Uterus (tissue), 4 donors: Measurements from ENCODE around the gene SNX4. TPM values are rescaled to one million over a fixed set of nuclear protein-coding genes. Genes with fewer than 3 reads are reported as not detected.

Experiments used
- DNase-seq, 2 donors: peaks; one replicate each; pipeline ENCODE4 v3.0.0-alpha.2; 2019 to 2020
- H3K27ac ChIP-seq, 2 donors: fragments of 200-600 bp; sonication (generic); 1 replicate in 1 of 2; 2 replicates in 1 of 2; pipeline ENCODE4 v1.5.1; 2016 to 2018
- H3K27me3 ChIP-seq, 2 donors: fragments of 200-600 bp; sonication (generic); one replicate each; pipeline ENCODE4 v1.5.1; 2018 to 2019; ENCODE audit warnings: control low read depth in 1 of 2
- H3K36me3 ChIP-seq, 2 donors: fragments of 200-600 bp; sonication (generic); one replicate each; pipeline ENCODE4 v1.5.1; 2019; ENCODE audit warnings: control low read depth in 1 of 2
- H3K4me1 ChIP-seq, 2 donors: fragments of 200-600 bp; sonication (generic); one replicate each; pipeline ENCODE4 v1.5.1; 2018 to 2019; ENCODE audit warnings: control low read depth in 1 of 2
- H3K4me3 ChIP-seq, 2 donors: fragments of 200-600 bp; sonication (generic); 1 replicate in 1 of 2; 2 replicates in 1 of 2; pipeline ENCODE4 v1.5.1; 2018 to 2019; ENCODE audit warnings: mild to moderate bottlenecking in 1 of 2
- H3K9me3 ChIP-seq, 2 donors: fragments of 200-600 bp; sonication (generic); one replicate each; pipeline ENCODE4 v1.5.1; 2019; ENCODE audit warnings: control low read depth in 1 of 2
- POLR2A ChIP-seq, 2 donors: fragments of 450-650 bp; IDR thresholded peaks; one replicate each; pipeline ENCODE4 v1.6.1; 2016; ENCODE audit warnings: antibody characterized with exemption in 2 of 2, mild to moderate bottlenecking in 1 of 2, moderate library complexity in 1 of 2
- intact Hi-C: fragments of 100-400 bp; cut with DNase I; formaldehyde crosslinking; loops from one replicate; pipeline ENCODE4 v1.15.1; 2023; ENCODE audit warnings: low total_unique reads
- total RNA-seq, 4 donors: library from RNA; depleted of rRNA in 3 of 4; stranded (reverse); fragments of >200 nt in 3 of 4; gene quantifications; one replicate each; pipeline versions ENCODE4 v1.1.0 to v1.2.4, GENCODE V29; 2014 to 2023
- TF ChIP-seq, protein P1 (sequence below), 4 experiments: fragments of 200-600 bp in 2 of 4; fragments of 450-650 bp in 2 of 4; sonication (generic) in 2 of 4; IDR thresholded peaks; one replicate each; pipeline ENCODE4 v1.5.1; 2016 to 2019; ENCODE audit warnings: antibody characterized with exemption in 4 of 4, mild to moderate bottlenecking in 2 of 4, moderate library complexity in 1 of 4
- donor health status: DM: yes; HTN: yes; CAD: no.

SNX4 gene
- total RNA-seq, 4 donors from 2014 or later: 32.4 to 91.6 (median 58.2) TPM

DNA sequence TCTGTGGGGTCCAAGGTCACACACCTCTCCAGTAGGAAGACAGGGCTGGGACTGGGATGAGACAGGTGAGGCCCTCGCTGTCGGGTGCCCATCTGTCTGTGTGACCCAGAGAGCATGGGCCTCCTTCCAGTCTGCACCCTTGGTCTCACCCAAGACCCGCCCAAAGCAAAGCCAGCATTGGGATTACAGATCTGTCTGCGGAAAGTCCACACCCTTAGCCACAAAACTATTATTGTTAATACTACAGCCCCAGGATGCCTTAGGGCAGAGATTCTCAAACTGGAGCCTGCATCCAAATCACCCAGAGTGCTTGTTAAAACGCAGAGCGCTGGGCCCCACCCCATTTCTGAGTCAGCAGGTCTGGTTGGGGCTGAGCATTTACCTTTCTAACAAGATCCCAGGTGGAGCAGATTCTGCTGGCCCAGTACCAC, 86.4 kb downstream of the SNX4 start:
- Histone ChIP-seq H3K27me3 (no peaks in the 10 kb centered on the region), H3K9me3 (no peaks in the 10 kb centered on the region), H3K4me3 (no peak overlapping the region), H3K4me1 (no peaks in the 10 kb centered on the region), H3K27ac (no peak overlapping the region), H3K36me3 (no peaks in the 10 kb centered on the region)
- DNase-seq: no peak
- TF ChIP-seq, protein P1, sequence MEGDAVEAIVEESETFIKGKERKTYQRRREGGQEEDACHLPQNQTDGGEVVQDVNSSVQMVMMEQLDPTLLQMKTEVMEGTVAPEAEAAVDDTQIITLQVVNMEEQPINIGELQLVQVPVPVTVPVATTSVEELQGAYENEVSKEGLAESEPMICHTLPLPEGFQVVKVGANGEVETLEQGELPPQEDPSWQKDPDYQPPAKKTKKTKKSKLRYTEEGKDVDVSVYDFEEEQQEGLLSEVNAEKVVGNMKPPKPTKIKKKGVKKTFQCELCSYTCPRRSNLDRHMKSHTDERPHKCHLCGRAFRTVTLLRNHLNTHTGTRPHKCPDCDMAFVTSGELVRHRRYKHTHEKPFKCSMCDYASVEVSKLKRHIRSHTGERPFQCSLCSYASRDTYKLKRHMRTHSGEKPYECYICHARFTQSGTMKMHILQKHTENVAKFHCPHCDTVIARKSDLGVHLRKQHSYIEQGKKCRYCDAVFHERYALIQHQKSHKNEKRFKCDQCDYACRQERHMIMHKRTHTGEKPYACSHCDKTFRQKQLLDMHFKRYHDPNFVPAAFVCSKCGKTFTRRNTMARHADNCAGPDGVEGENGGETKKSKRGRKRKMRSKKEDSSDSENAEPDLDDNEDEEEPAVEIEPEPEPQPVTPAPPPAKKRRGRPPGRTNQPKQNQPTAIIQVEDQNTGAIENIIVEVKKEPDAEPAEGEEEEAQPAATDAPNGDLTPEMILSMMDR (IDR thresholded peaks at IDR 0.05): no peak
- no peak for TF ChIP-seq POLR2A (IDR thresholded peaks at IDR 0.05)
- intact Hi-C loops: loop anchor here (10.0 kb wide), 1 partner anchor 439 kb away; no protein-coding TSS in a partner anchor

DNA sequence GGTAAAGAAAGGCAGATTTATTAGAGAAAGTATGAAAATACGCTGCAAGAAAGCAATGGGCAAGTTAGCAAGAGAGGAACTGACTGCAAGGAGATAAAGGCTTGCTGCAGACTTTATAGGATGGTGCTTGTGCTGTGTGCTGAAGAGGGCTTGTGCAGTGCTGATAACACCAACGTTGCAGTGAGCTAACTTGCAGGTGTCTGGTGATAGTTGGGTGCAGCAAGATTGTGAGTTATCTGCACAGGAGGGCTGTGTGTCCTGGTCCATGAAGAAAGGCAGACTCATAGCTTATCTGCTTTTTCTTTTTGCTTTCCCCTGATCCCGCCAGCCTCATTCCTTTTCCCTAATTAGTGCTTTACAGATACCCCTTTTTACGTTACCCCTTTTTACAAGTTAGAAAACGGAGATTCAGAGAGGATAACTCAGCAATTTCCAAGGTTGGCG, 86.9 kb downstream of the SNX4 start:
- Histone ChIP-seq H3K9me3 (no peaks in the 10 kb centered on the region), H3K4me3 (no peak overlapping the region), H3K4me1 (no peaks in the 10 kb centered on the region), H3K36me3 (no peaks in the 10 kb centered on the region), H3K27ac (no peak overlapping the region), H3K27me3 (no peaks in the 10 kb centered on the region)
- no peak for DNase-seq
- TF ChIP-seq POLR2A (IDR thresholded peaks at IDR 0.05): no peak
- TF ChIP-seq, protein P1 (IDR thresholded peaks at IDR 0.05): no peak
- intact Hi-C loops: loop anchor here (10.0 kb wide), 1 partner anchor 438 kb away; no protein-coding TSS in a partner anchor

DNA sequence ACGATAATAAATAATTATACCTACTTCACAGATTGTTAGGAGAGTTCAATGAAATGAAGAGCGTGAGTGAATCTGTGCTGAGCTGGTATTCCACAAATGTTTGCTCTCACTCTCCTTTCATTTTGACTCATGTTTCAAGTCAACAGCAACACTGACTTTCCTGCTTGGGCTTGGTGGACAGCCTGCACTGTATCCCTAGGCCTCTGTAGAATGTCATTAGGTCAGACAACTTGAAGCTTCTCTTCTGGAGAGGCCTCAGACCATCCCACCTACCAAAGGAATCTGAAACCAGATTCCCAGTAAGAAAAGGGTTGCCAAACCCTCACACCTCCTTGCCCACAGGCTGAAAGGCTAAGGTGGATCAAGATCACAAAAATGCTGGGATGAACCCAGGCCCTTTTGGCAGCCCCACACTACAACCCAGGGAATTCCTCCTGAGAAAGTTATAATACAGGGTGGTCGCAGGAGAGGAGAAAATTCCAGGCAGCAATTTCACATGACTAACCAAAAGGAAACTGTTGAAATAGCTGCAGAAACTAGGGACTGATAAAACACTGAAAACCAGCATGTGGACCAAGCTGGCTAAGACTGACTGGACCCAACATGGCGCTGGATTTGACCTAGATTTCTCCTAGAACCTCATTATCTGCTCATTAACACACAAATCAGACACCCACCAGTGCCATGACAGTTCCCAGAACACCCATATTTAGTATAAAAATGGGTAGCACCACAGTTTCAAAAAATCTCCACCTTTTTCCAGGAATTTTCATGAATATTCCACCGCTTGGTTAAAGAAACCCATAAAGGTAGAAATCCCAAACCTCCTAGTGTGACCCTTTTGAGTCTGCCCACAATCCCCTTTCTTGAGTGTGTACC, 87.9 kb downstream of the SNX4 start:
- H3K4me1 ChIP-seq: no peaks in the 10 kb centered on the region

DNA sequence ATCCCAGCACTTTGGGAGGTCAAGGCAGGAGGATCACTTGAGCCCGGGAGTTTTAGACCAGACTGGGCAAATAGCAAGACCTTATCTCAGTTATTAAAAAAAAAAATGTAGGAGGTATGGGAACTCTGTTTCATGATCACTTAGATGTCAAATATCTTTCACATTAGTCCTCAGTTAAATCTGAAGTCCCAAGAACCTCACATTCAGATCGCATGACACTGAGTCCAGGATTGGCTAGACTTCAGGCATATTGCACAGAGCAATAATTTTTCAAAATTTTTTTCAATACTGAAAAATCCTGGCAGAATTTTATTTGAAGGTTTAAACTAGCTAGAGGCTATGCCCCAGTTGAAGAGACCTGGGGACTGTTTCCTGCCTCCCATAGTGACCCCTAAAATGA, 88.6 kb downstream of the SNX4 start:
- intact Hi-C loops: loop anchor here (10.0 kb wide), 1 partner anchor 437 kb away; no protein-coding TSS in a partner anchor
- no peak for DNase-seq

More for the DNA sequence above, 87.9 kb downstream of the SNX4 start:
- Histone ChIP-seq H3K27me3 (no peaks in the 10 kb centered on the region), H3K4me3 (no peak overlapping the region), H3K27ac (no peak overlapping the region), H3K36me3 (no peaks in the 10 kb centered on the region), H3K9me3 (no peaks in the 10 kb centered on the region)
- no peak for TF ChIP-seq POLR2A (IDR thresholded peaks at IDR 0.05)
- TF ChIP-seq, protein P1 (IDR thresholded peaks at IDR 0.05): no peak
- DNase-seq: no peak
- intact Hi-C loops: loop anchor here (10.0 kb wide), 1 partner anchor 437 kb away; no protein-coding TSS in a partner anchor

More for the DNA sequence above, 88.6 kb downstream of the SNX4 start:
- TF ChIP-seq, protein P1 (IDR thresholded peaks at IDR 0.05): no peak
- TF ChIP-seq POLR2A (IDR thresholded peaks at IDR 0.05): no peak
- Histone ChIP-seq H3K4me3 (no peak overlapping the region), H3K27me3 (no peaks in the 10 kb centered on the region), H3K9me3 (no peaks in the 10 kb centered on the region), H3K36me3 (no peaks in the 10 kb centered on the region), H3K4me1 (no peaks in the 10 kb centered on the region), H3K27ac (no peak overlapping the region)
